NCI-H2196 treated with DMSO at 0.1 percent for 48 hours (cell line): Measurements from ENCODE around the gene MYO1E.

ENCODE experiments used
- DNase-seq: peaks from one replicate; lab custom pipeline; 2025; ENCODE audit not compliant: unreplicated experiment; lab: John Stamatoyannopoulos, UW

Gene MYO1E

GRCh38 chr15:59240036-59240435, 132.6 kb downstream of the MYO1E start:
- DNase-seq, result no peak

GRCh38 chr15:59237924-59238331, 134.7 kb downstream of the MYO1E start:
- no peak for DNase-seq

GRCh38 chr15:59237119-59237855, 135.4 kb downstream of the MYO1E start:
- DNase-seq, result no peak

GRCh38 chr15:59236394-59236793, 136.3 kb downstream of the MYO1E start:
- no peak for DNase-seq

GRCh38 chr15:59232476-59232875, 140.2 kb downstream of the MYO1E start:
- DNase-seq, result no peak

GRCh38 chr15:59230531-59231055, 142.1 kb downstream of the MYO1E start:
- DNase-seq, result no peak

- no peak for DNase-seq
Measured at GRCh38 chr15:59229453-59229852, 143.2 kb downstream of the MYO1E start.

- DNase-seq, result no peak
Measured at GRCh38 chr15:59229015-59229414, 143.7 kb downstream of the MYO1E start.

GRCh38 chr15:59227021-59227420, 145.7 kb downstream of the MYO1E start:
- no peak for DNase-seq

GRCh38 chr15:59224474-59224873, 148.2 kb downstream of the MYO1E start:
- DNase-seq, result no peak

- no peak for DNase-seq
Measured at GRCh38 chr15:59223736-59224135, 148.9 kb downstream of the MYO1E start.

GRCh38 chr15:59222906-59223550, 149.6 kb downstream of the MYO1E start:
- no peak for DNase-seq

- DNase-seq, result no peak
Measured at GRCh38 chr15:59221511-59222505, 150.9 kb downstream of the MYO1E start.

GRCh38 chr15:59218710-59219109, 154.0 kb downstream of the MYO1E start:
- DNase-seq, result no peak

- no peak for DNase-seq
Measured at GRCh38 chr15:59217876-59218498, 154.7 kb downstream of the MYO1E start.

GRCh38 chr15:59216911-59217310, 155.8 kb downstream of the MYO1E start:
- DNase-seq, result no peak

GRCh38 chr15:59210186-59210585, 162.5 kb downstream of the MYO1E start:
- DNase-seq, result no peak

GRCh38 chr15:59208613-59209249, 163.9 kb downstream of the MYO1E start:
- no peak for DNase-seq

GRCh38 chr15:59206623-59207183, 166.0 kb downstream of the MYO1E start, which contains the start of gene LDHAL6B:
Gene LDHAL6B (plus strand): TSS chr15:59206843. CDS start chr15:59206941, 98 bp downstream.
- DNase-seq, result no peak
